DMS 273 treated with DMSO at 0.1 percent for 48 hours (cell line): Measurements from ENCODE around the gene CFDP1.
"Not testable (repeated sequence)": the region's sequence is repeated elsewhere in the genome, so short reads cannot be mapped to it uniquely, and the experiment has no call there.

Experiments used
- DNase-seq: peaks from one replicate; lab custom pipeline; 2025; lab: John Stamatoyannopoulos, UW

Gene CFDP1

GRCh38 chr16:75458439-75458838 lies 25.1 kb upstream of the CFDP1 start:
- no peak for DNase-seq

GRCh38 chr16:75458029-75458428 lies 24.7 kb upstream of the CFDP1 start:
- DNase-seq = no peak

GRCh38 chr16:75457485-75458021 lies 24.2 kb upstream of the CFDP1 start:
- no peak for DNase-seq

GRCh38 chr16:75456971-75457370 lies 23.7 kb upstream of the CFDP1 start:
- no peak for DNase-seq

GRCh38 chr16:75456486-75456885 lies 23.2 kb upstream of the CFDP1 start:
- DNase-seq = not testable (repeated sequence)

- no peak for DNase-seq
Measured at GRCh38 chr16:75455677-75456076, 22.4 kb upstream of the CFDP1 start.

GRCh38 chr16:75452464-75453190 lies 19.3 kb upstream of the CFDP1 start:
- no peak for DNase-seq

- DNase-seq = no peak
Measured at GRCh38 chr16:75446416-75446815, 13.1 kb upstream of the CFDP1 start.

GRCh38 chr16:75445298-75445697 lies 12.0 kb upstream of the CFDP1 start:
- DNase-seq = no peak

- DNase-seq = no peak
Measured at GRCh38 chr16:75443298-75443697, 10.0 kb upstream of the CFDP1 start.

- peak; percentile 90 for DNase-seq
Measured at GRCh38 chr16:75433732-75434413, 570 bp upstream of the CFDP1 start.

- no peak for DNase-seq
Measured at GRCh38 chr16:75429621-75430403, 3.5 kb downstream of the CFDP1 start.

- not testable (repeated sequence) for DNase-seq
Measured at GRCh38 chr16:75426524-75426923, 6.8 kb downstream of the CFDP1 start.

- DNase-seq = not testable (repeated sequence)
Measured at GRCh38 chr16:75424105-75424762, 9.1 kb downstream of the CFDP1 start.

- DNase-seq = no peak
Measured at GRCh38 chr16:75423723-75424104, 9.6 kb downstream of the CFDP1 start.

GRCh38 chr16:75421820-75422126 lies 11.5 kb downstream of the CFDP1 start:
- DNase-seq = no peak

- DNase-seq = peak; percentile 74
Measured at GRCh38 chr16:75420987-75421819, 12.1 kb downstream of the CFDP1 start.

GRCh38 chr16:75416904-75417565 lies 16.3 kb downstream of the CFDP1 start:
- DNase-seq = no peak

GRCh38 chr16:75415169-75415905 lies 18.0 kb downstream of the CFDP1 start:
- no peak for DNase-seq

GRCh38 chr16:75413951-75414350 lies 19.4 kb downstream of the CFDP1 start:
- no peak for DNase-seq
